ENCODE results near the gene STK24. TPM values are rescaled to one million over a fixed set of nuclear protein-coding genes. Genes with fewer than 3 reads are reported as not detected.

The STK24 gene
- total RNA-seq, 2 donors from 2014 or later: 50.8 to 80.3 TPM

- Histone ChIP-seq H3K27me3 (replicated peaks; ENCODE audit: insufficient read depth) (no peaks in the 10 kb centered on the region), H3K27ac (peak overlapping the region; percentile 67 to 75), H3K9me3 (no peaks in the 10 kb centered on the region), H3K4me3 (no peak overlapping the region), H3K36me3 (no peaks in the 10 kb centered on the region), H3K4me1 (ENCODE audit: control insufficient read depth in 1 of 2, low read depth in 2 of 2) (peaks cover 25 to 38% of the 10 kb centered on the region in 2 donors)
- TF ChIP-seq CTCF (IDR thresholded peaks at IDR 0.05): no peak
- ATAC-seq (ENCODE audit: insufficient number of reproducible peaks, low FRiP score, low read depth) (no peak), DNase-seq (ENCODE audit: low spot score) (no peak)
Measured at GRCh38 chr13:98483601-98484288, 93.2 kb downstream of the STK24 start.

- Histone ChIP-seq H3K9me3 (no peaks in the 10 kb centered on the region), H3K4me1 (ENCODE audit: control insufficient read depth in 1 of 2, low read depth in 2 of 2) (peaks cover 25 to 38% of the 10 kb centered on the region in 2 donors), H3K36me3 (no peaks in the 10 kb centered on the region), H3K4me3 (peak overlapping the region; percentile 25), H3K27ac (peak overlapping the region in 1 of 2 donors; percentile 25), H3K27me3 (replicated peaks; ENCODE audit: insufficient read depth) (no peaks in the 10 kb centered on the region)
- no peak for TF ChIP-seq CTCF (IDR thresholded peaks at IDR 0.05)
- DNase-seq (ENCODE audit: low spot score) (no peak), ATAC-seq (ENCODE audit: insufficient number of reproducible peaks, low FRiP score, low read depth) (no peak)
Measured at GRCh38 chr13:98482476-98483444, 94.1 kb downstream of the STK24 start.

- no peak overlapping the region for H3K27ac ChIP-seq
Measured at GRCh38 chr13:98480915-98481877, 95.7 kb downstream of the STK24 start.

GRCh38 chr13:98479496-98480003 lies 97.4 kb downstream of the STK24 start:
- Histone ChIP-seq H3K9me3 (no peaks in the 10 kb centered on the region), H3K36me3 (peaks cover 4% of the 10 kb centered on the region), H3K4me3 (no peak overlapping the region), H3K4me1 (ENCODE audit: control insufficient read depth in 1 of 2, low read depth in 2 of 2) (peaks cover 24 to 27% of the 10 kb centered on the region in 2 donors), H3K27me3 (replicated peaks; ENCODE audit: insufficient read depth) (no peaks in the 10 kb centered on the region), H3K27ac (no peak overlapping the region)
- DNase-seq (ENCODE audit: low spot score) (no peak), ATAC-seq (ENCODE audit: insufficient number of reproducible peaks, low FRiP score, low read depth) (no peak)
- TF ChIP-seq CTCF (IDR thresholded peaks at IDR 0.05): no peak

More at GRCh38 chr13:98480915-98481877, 95.7 kb downstream of the STK24 start:
- Histone ChIP-seq H3K27me3 (replicated peaks; ENCODE audit: insufficient read depth) (no peaks in the 10 kb centered on the region), H3K36me3 (no peaks in the 10 kb centered on the region), H3K4me1 (ENCODE audit: control insufficient read depth in 1 of 2, low read depth in 2 of 2) (peaks cover 29 to 38% of the 10 kb centered on the region in 2 donors), H3K4me3 (no peak overlapping the region), H3K9me3 (no peaks in the 10 kb centered on the region)
- TF ChIP-seq CTCF (IDR thresholded peaks at IDR 0.05): no peak
- ATAC-seq (ENCODE audit: insufficient number of reproducible peaks, low FRiP score, low read depth): no peak
- no peak for DNase-seq (ENCODE audit: low spot score)
